Testis (tissue), 2 donors: ENCODE results near the gene CCDC47.

ENCODE experiments used
- CTCF ChIP-seq, 3 experiments: fragments of 450-650 bp in 2 of 3; fragments of 200-600 bp in 1 of 3; sonication (generic) in 1 of 3; IDR thresholded peaks; one replicate each; pipeline ENCODE4 v1.5.1; 2016 to 2019; ENCODE audit warnings: antibody characterized with exemption in 3 of 3, mild to moderate bottlenecking in 2 of 3, moderate library complexity in 1 of 3
- POLR2A ChIP-seq: fragments of 450-650 bp; IDR thresholded peaks from one replicate; pipeline ENCODE4 v1.6.1; 2017; ENCODE audit warnings: antibody characterized with exemption, mild to moderate bottlenecking, moderate library complexity

GRCh38 chr17:63820963-63821561, 47.7 kb upstream of the CCDC47 start:
- TF ChIP-seq CTCF (IDR thresholded peaks at IDR 0.05) (no peak), POLR2A (no peak)
